ENCODE measurements around the gene CNTLN. TPM values are rescaled to one million over a fixed set of nuclear protein-coding genes. Genes with fewer than 3 reads are reported as not detected.

CNTLN gene
- total and polyA plus RNA-seq, 2 of the 8 experiments (the other 6 are each of a cell fraction or from before 2014, with no cell fraction given): 4.8 to 10.8 TPM

GRCh38 chr9:17490110-17490509, 355.3 kb downstream of the CNTLN start:
- Histone ChIP-seq H2BK120ac (replicated peaks; ENCODE audit: low read depth, low read length) (no peak overlapping the region), H3K27me3 (replicated peaks in 1 of 4; ENCODE audit: control insufficient read depth in 3 of 4, extremely low read depth in 1 of 4, insufficient read depth in 3 of 4, low read length in 3 of 4) (no peaks in the 10 kb centered on the region), H3K14ac (ENCODE audit: insufficient read length) (no peak overlapping the region), H3K9me3 (ENCODE audit: insufficient read depth in 2 of 2, low read depth in 1 of 2, low read length in 1 of 2) (no peaks in the 10 kb centered on the region), H3K4me3 (ENCODE audit: extremely low read depth in 1 of 4, insufficient read depth in 2 of 4, low read depth in 3 of 4, low read length in 4 of 4) (no peak overlapping the region), H2BK12ac (ENCODE audit: low read depth, low read length) (no peak overlapping the region), H3K79me1 (ENCODE audit: low read depth, low read length) (no peaks in the 10 kb centered on the region), H3K36me3 (ENCODE audit: control insufficient read depth in 2 of 4, insufficient read depth in 4 of 4, low read length in 3 of 4) (peaks cover 0 to 2% (median 0%) of the 10 kb centered on the region in 4 experiments; a peak in 1 of 8 replicates), H3K9ac (replicated peaks in 1 of 4; ENCODE audit: extremely low read depth in 1 of 4, low read depth in 3 of 4, low read length in 3 of 4) (no peak overlapping the region), H2AFZ (ENCODE audit: low read length) (no peak overlapping the region), H3K4ac (replicated peaks; ENCODE audit: insufficient read length, low read depth, low read length) (no peak overlapping the region), H4K8ac (ENCODE audit: extremely low read depth, insufficient read depth, low read length) (no peak overlapping the region), H4K5ac (ENCODE audit: insufficient read length, low read depth, low read length) (no peak overlapping the region), H3K4me2 (ENCODE audit: insufficient read depth in 1 of 2, low read depth in 2 of 2, low read length in 2 of 2) (no peak overlapping the region), H3K23me2 (ENCODE audit: low read depth, low read length) (no peaks in the 10 kb centered on the region), H3K27ac (ENCODE audit: low read depth, low read length) (no peak overlapping the region), H2AK5ac (ENCODE audit: low read depth, low read length) (no peak overlapping the region), H4K20me1 (replicated peaks in 1 of 2; ENCODE audit: control insufficient read depth in 1 of 2, insufficient read depth in 2 of 2, low read length in 2 of 2) (no peaks in the 10 kb centered on the region), H3K18ac (ENCODE audit: extremely low read depth, low read length) (no peak overlapping the region), H3K79me2 (ENCODE audit: control insufficient read depth in 1 of 2, insufficient read depth in 2 of 2, low read length in 2 of 2) (no peaks in the 10 kb centered on the region), H3K56ac (replicated peaks; ENCODE audit: insufficient read length, low read depth, low read length) (no peak overlapping the region), H2BK15ac (ENCODE audit: low read length) (no peak overlapping the region), H4K91ac (replicated peaks; ENCODE audit: insufficient read length, low read length) (no peak overlapping the region), H3K23ac (ENCODE audit: insufficient read length) (no peak overlapping the region), H3K4me1 (replicated peaks in 1 of 4; ENCODE audit: control insufficient read depth in 3 of 4, insufficient read depth in 4 of 4, low read length in 3 of 4) (no peaks in the 10 kb centered on the region), H2BK20ac (ENCODE audit: low read length) (no peak overlapping the region), H2BK5ac (ENCODE audit: low read depth, low read length) (no peak overlapping the region)
- FAIRE-seq (no peak), DNase-seq (ENCODE audit: low read depth in 1 of 2, low spot score in 2 of 2) (no peak)
- 90% methylated on average over 1 of the region's 1 CpG; no CpG with 5 or more reads in 1 of the 2 experiments for WGBS, 2 experiments (ENCODE audit: extremely low coverage in 1 of 2, insufficient coverage in 1 of 2, insufficient read length in 1 of 2, insufficient replicate concordance in 2 of 2, low coverage in 1 of 2, low lambda C conversion rate in 2 of 2, missing lambda C conversion rate in 1 of 2)
- TF ChIP-seq BACH1 (IDR thresholded peaks at IDR 0.05; ENCODE audit: low read length): no peak
- no peak for TF ChIP-seq POLR2A (IDR thresholded peaks at IDR 0.05; ENCODE audit: control extremely low read depth in 1 of 2, low read depth in 2 of 2, low read length in 2 of 2)
- no peak for TF ChIP-seq YY1 (IDR thresholded peaks at IDR 0.05; ENCODE audit: low read depth, low read length)
- TF ChIP-seq SP1 (IDR thresholded peaks at IDR 0.05; ENCODE audit: low read depth, low read length): no peak
- no peak for TF ChIP-seq KDM5A (IDR thresholded peaks at IDR 0.05; ENCODE audit: low read length)
- TF ChIP-seq CHD1 (IDR thresholded peaks at IDR 0.05; ENCODE audit: low read depth, low read length): no peak
- no peak for TF ChIP-seq PHF8 (conservative IDR thresholded peaks at IDR 0.05; ENCODE audit: low read depth, low read length)
- TF ChIP-seq HDAC6 (IDR thresholded peaks at IDR 0.05; ENCODE audit: low read depth, low read length): no peak
- TF ChIP-seq CTCF (IDR thresholded peaks at IDR 0.05; ENCODE audit: control extremely low read depth in 1 of 3, insufficient read depth in 1 of 3, low read depth in 1 of 3, low read length in 3 of 3): no peak
- TF ChIP-seq CBX5 (IDR thresholded peaks at IDR 0.05; ENCODE audit: low read depth, low read length): no peak
- no peak for TF ChIP-seq SIRT6 (IDR thresholded peaks at IDR 0.05; ENCODE audit: low read length)
- no peak for TF ChIP-seq FOSL1 (IDR thresholded peaks at IDR 0.05; ENCODE audit: insufficient read depth, low read depth, low read length)
- TF ChIP-seq SAP30 (IDR thresholded peaks at IDR 0.05; ENCODE audit: insufficient read depth, insufficient replicate concordance, low read length): no peak
- CTCF ChIA-PET (ENCODE audit: partially characterized antibody): no interaction called here
- POLR2A ChIA-PET (ENCODE audit: partially characterized antibody): no interaction called here
